WI38 (cell line): ENCODE data around the gene TNFAIP8.

Experiments used
- H3K4me3 ChIP-seq: 2 replicates; pipeline ENCODE4 v1.5.1; 2011; ENCODE audit warnings: low read depth, mild to moderate bottlenecking, control low read depth, low read length
- TF ChIP-seq, protein P1 (sequence below): IDR thresholded peaks from 2 replicates; pipeline ENCODE4 v1.5.1; 2012; ENCODE audit warnings: low read depth, mild to moderate bottlenecking, control low read depth, low read length

The TNFAIP8 gene

DNA sequence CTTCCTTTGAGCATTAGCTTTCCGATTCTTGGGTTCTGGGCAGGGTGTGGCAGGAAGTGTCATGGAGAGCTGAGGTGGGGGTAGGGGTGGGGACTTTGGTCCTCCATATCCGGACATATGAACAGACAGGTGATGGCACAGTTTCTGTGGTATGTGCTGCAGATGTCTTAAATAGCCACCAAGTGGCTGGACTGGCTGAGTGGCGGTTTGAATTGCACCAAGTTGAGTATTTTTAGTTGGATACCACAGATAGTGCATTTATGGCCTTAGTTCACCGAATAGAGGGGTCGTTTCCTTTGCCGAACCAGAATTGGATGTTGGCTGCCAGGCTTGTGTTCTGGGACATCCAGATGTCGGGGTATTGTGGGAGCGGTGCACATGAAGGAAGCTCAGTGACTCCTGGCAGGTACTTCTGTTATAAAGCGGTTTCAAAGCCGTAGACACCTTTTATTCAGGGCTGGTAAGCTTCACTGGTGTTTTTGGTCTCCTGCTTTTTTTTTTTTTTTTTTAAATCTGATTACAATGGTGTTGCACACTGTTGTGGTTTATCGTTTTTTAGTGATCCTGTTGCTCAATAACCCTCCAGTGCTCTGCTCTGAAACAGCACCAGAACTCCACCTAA is 15.1 kb upstream of the TNFAIP8 start:
- TF ChIP-seq, protein P1, sequence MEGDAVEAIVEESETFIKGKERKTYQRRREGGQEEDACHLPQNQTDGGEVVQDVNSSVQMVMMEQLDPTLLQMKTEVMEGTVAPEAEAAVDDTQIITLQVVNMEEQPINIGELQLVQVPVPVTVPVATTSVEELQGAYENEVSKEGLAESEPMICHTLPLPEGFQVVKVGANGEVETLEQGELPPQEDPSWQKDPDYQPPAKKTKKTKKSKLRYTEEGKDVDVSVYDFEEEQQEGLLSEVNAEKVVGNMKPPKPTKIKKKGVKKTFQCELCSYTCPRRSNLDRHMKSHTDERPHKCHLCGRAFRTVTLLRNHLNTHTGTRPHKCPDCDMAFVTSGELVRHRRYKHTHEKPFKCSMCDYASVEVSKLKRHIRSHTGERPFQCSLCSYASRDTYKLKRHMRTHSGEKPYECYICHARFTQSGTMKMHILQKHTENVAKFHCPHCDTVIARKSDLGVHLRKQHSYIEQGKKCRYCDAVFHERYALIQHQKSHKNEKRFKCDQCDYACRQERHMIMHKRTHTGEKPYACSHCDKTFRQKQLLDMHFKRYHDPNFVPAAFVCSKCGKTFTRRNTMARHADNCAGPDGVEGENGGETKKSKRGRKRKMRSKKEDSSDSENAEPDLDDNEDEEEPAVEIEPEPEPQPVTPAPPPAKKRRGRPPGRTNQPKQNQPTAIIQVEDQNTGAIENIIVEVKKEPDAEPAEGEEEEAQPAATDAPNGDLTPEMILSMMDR: no peak
- no peak overlapping the region for H3K4me3 ChIP-seq

DNA sequence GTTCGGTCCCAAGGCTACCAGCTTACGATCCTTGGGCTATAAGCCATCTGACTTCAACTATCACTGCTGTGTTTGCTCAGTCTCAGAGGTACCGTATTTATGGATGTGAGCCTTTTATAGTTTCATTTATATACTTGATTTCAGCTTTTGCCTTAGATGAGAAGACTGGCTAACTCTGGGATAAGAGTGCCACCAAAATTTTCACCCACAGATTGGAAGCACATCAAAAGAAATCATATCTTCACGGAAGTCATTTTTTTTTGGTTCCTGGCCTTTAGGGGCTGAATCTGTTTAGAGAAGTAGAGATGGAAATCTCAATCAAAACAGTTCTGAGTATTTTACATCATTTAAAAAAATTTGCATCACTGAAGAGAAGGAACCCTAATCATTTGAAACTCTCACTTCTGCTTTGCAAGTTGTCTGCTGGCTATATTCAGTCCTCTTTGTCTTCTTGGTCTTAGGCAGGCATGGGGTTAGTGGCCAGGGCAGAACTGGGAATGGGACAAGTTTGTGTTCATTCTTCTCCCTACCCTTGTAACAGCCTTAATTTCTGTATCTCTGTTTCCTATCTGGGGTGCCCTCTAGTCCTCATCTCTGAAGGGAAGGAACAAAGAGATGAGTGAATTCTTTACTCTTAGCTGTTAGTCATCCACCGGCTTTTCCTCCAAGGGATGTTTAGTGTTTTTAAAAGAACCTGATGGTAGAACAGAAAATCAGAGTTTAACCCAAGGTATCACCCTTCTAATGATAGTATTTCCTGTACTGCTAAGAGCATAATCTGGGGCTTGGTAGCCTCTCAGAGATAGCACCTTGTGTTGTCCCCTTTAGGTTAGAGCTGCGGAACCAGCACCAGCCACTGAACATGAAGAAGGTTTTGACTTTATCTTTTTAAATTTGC is 14.1 kb upstream of the TNFAIP8 start:
- no peak overlapping the region for H3K4me3 ChIP-seq
- TF ChIP-seq, protein P1: no peak

DNA sequence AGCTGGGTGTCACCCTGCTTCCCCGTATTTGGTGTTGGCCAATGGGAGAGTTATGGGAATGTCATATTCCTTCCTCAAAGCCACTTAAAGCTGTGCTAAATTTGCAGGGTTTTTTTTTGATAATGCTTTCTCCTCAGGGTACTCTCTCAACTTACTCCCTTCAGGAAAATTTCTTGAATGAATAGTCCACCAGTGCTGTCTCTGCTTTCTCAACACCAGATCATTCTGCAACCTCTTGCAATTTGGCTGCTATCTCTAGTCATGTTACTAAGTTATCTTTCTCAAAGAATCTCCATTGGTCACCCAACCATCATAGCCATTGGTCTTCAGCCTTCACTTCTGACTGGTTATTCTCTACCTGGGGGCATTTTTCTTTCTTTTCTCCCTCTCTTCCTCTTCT is 13.4 kb upstream of the TNFAIP8 start:
- no peak overlapping the region for H3K4me3 ChIP-seq
- TF ChIP-seq, protein P1: no peak

DNA sequence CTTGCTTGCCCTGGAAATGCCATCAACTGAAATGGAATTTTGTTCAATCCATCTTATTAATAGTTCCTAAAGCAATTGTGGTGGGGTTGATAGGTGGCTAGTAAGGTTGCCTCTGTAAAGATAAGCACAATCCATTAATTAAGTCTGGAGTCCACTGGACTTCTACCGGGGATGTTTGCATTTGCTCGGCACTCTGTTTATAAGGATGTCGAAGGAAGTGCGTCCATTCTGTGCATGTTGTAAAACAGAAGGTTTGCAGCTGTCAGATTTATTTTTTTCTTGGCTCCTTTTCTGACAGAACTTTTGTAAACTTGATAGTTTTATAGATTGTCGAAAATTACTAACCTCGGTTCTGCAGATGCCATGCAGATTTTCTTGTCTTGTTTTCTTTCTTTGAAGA is 12.8 kb upstream of the TNFAIP8 start:
- no peak overlapping the region for H3K4me3 ChIP-seq

DNA sequence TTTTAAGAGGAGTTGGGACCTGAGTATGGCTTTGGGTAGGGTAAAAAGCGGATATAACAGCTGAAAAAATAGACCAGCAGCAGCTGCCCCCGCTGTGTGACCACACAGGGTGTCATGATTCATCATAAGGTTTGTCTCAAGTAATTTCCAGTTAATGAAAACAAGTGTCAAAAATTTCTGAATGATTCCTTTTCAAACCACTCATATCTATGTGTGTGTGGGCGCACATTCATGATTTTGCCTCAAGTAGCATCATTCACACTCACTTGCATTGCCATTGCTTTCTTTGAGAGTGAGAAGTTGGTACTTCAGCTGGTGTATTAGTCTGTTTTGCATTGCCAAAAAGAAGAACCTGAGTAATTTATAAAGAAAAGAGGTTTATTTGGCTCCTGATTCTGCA is 12.1 kb upstream of the TNFAIP8 start:
- H3K4me3 ChIP-seq: no peak overlapping the region
- TF ChIP-seq, protein P1: no peak

More for the DNA sequence above, 12.8 kb upstream of the TNFAIP8 start:
- TF ChIP-seq, protein P1: no peak

DNA sequence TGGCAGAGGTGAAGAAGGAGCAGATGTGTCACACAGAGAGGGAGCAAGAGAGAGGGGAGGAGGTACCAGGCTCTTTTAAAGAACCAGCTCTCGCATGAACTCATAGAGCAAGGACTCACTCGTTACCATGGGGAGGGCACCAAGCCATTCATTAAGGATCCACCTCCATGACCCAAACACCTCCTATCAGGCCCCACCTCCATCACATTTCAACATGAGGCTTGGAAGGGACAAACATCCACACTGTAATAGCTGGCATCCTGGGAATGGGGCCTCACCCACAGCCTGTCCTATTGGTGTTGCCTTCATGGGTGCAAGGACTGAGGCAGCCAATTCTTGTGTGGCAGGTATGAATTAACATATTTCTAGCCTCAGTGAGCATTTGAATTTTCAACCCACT is 11.6 kb upstream of the TNFAIP8 start:
- TF ChIP-seq, protein P1: no peak
- no peak overlapping the region for H3K4me3 ChIP-seq

DNA sequence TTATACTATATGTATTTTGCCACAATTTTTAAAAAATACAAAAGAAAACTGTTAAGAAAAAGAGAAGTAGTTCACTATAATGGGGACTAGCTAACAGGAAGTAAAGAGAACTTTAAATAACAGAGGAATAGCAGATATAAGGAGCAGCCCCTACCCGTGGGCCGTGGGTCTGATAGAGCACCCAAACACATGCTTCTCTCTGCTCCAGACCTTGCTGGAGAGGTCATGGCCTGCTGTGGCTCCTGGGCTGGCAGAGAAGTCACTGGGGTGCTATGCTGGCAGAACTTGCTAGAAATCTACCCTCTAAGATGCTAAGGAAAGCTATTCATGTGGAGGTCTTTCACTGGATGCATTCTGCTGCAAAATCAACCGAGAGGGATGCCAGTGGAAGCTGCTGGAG is 10.0 kb upstream of the TNFAIP8 start:
- H3K4me3 ChIP-seq: no peak overlapping the region

More for the DNA sequence above, 10.0 kb upstream of the TNFAIP8 start:
- TF ChIP-seq, protein P1: no peak
